GM12878 (cell line): ENCODE results near the gene ADPRHL1.

Experiments
- ATF2 ChIP-seq: IDR thresholded peaks from 2 replicates; pipeline ENCODE4 v1.6.1; 2012; ENCODE audit warnings: low read length, inconsistent platforms
- BCLAF1 ChIP-seq: fragments of 450-650 bp; IDR thresholded peaks from 2 replicates; pipeline ENCODE4 v1.6.1; 2017; ENCODE audit warnings: antibody characterized with exemption, mild to moderate bottlenecking, moderate library complexity
- CTCF ChIP-seq, 3 experiments: IDR thresholded peaks in 2 of 3; conservative IDR thresholded peaks in 1 of 3; 2 replicates each; pipeline ENCODE4 v1.5.1; 2011; ENCODE audit warnings: low read depth in 3 of 3, low read length in 3 of 3, mild to moderate bottlenecking in 3 of 3, control low read depth in 2 of 3, moderate library complexity in 2 of 3, inconsistent platforms in 1 of 3, mixed read lengths in 1 of 3; ENCODE audit not compliant: control insufficient read depth in 2 of 3, insufficient read depth in 1 of 3; ENCODE audit errors: extremely low read depth in 1 of 3
- E2F4 ChIP-seq: IDR thresholded peaks from 2 replicates; pipeline ENCODE4 v1.6.1; 2012; ENCODE audit warnings: low read depth, low read length, improper control_type of control experiment
- ELK1 ChIP-seq: IDR thresholded peaks from 2 replicates; pipeline ENCODE4 v1.6.1; 2012; ENCODE audit warnings: low read depth, low read length, improper control_type of control experiment
- EP300 ChIP-seq, 2 experiments: fragments of 150-350 bp in 1 of 2; IDR thresholded peaks; 2 replicates each; pipeline ENCODE4 v1.6.1; 2011 to 2012; ENCODE audit warnings: low read depth in 2 of 2, low read length in 2 of 2, borderline replicate concordance in 1 of 2, improper control_type of control experiment in 1 of 2, inconsistent platforms in 1 of 2; ENCODE audit not compliant: control insufficient read depth in 1 of 2
- JUNB ChIP-seq: IDR thresholded peaks from 2 replicates; pipeline ENCODE4 v1.6.1; 2016; ENCODE audit warnings: antibody characterized with exemption, mild to moderate bottlenecking
- KAT2A ChIP-seq: conservative IDR thresholded peaks from 2 replicates; pipeline ENCODE4 v1.6.1; 2011; ENCODE audit warnings: low read depth, low read length; ENCODE audit not compliant: control insufficient read depth
- POLR2A ChIP-seq: IDR thresholded peaks from 2 replicates; pipeline ENCODE4 v1.6.1; 2011; ENCODE audit warnings: low read depth, mild to moderate bottlenecking, low read length
- POLR2AphosphoS2 ChIP-seq: IDR thresholded peaks from 2 replicates; pipeline ENCODE4 v1.6.1; 2011; ENCODE audit warnings: low read depth, mild to moderate bottlenecking, low read length, improper control_type of control experiment, moderate library complexity
- POLR2AphosphoS5 ChIP-seq: IDR thresholded peaks from 2 replicates; pipeline ENCODE4 v1.6.1; 2011; ENCODE audit warnings: mild to moderate bottlenecking, low read length, inconsistent platforms
- RELA ChIP-seq: fragments of 450-650 bp; IDR thresholded peaks from 2 replicates; pipeline ENCODE4 v1.8.0; 2014; ENCODE audit warnings: borderline replicate concordance; ENCODE audit not compliant: partially characterized antibody
- SREBF2 ChIP-seq: IDR thresholded peaks from 2 replicates; pipeline ENCODE4 v1.6.1; 2012; ENCODE audit warnings: mild to moderate bottlenecking, low read length
- USF2 ChIP-seq: IDR thresholded peaks from 2 replicates; pipeline ENCODE4 v1.6.1; 2011; ENCODE audit warnings: low read depth, low read length, improper control_type of control experiment, borderline replicate concordance

- TF ChIP-seq RELA (no peak), CTCF (IDR thresholded peaks at IDR 0.05 in 2 of 3, conservative IDR thresholded peaks at IDR 0.05 in 1 of 3; ENCODE audit: control insufficient read depth in 2 of 3, extremely low read depth in 1 of 3, insufficient read depth in 1 of 3, low read depth in 3 of 3, low read length in 3 of 3) (no peak), E2F4 (no peak), BCLAF1 (no peak), POLR2AphosphoS2 (no peak), ATF2 (no peak), POLR2A (no peak), KAT2A (no peak), ELK1 (no peak), POLR2AphosphoS5 (no peak), USF2 (no peak), EP300 (IDR thresholded peaks at IDR 0.05; ENCODE audit: borderline replicate concordance in 1 of 2, control insufficient read depth in 1 of 2, low read depth in 2 of 2, low read length in 2 of 2) (no peak), SREBF2 (no peak), JUNB (no peak)
Measured at GRCh38 chr13:113420833-113421600, 32.3 kb downstream of the ADPRHL1 start.
